ENCODE data around the gene CATSPERD. TPM values are rescaled to one million over a fixed set of nuclear protein-coding genes. Genes with fewer than 3 reads are reported as not detected.

Gene CATSPERD
- not detected in 2 replicates for total RNA-seq (2014; rRNA removed)
- percentile 18 among the genes with signal in this experiment for Bru-seq, nascent RNA
- percentile 30 among the genes with signal in this experiment for BruChase-seq, experiment 1, labeled RNA remaining after a 6-hour chase
- percentile 20 among the genes with signal in this experiment for BruChase-seq, experiment 2, labeled RNA remaining after a 2-hour chase
- long read RNA-seq, partial matches to known transcripts: 0 of 1 reads
- long read RNA-seq, other reads (novel, unspliced or antisense): 1 of 1 reads

- Histone ChIP-seq H3K27me3 (ENCODE audit: low read length) (no peaks in the 10 kb centered on the region), H3K4me2 (ENCODE audit: low read length) (peak within 1 kb of the TSS; percentile 84), H4K20me1 (ENCODE audit: low read length) (peaks cover 25% of the 10 kb centered on the region), H3K79me2 (ENCODE audit: low read length) (peaks cover 45% of the 10 kb centered on the region), H2AFZ (ENCODE audit: low read length) (peak within 1 kb of the TSS; percentile 98), H3K4me3 (ENCODE audit: low read length) (peak within 1 kb of the TSS; percentile 95), H3K9ac (ENCODE audit: low read length) (peak within 1 kb of the TSS; percentile 95), H3K27ac (ENCODE audit: low read length) (peak within 1 kb of the TSS; percentile 93), H3K36me3 (ENCODE audit: low read depth, low read length) (peaks cover 11% of the 10 kb centered on the region; the same call in 1 of the 2 replicates), H3K9me2 (replicated peaks; ENCODE audit: low read length) (no peaks in the 10 kb centered on the region), H3K4me1 (ENCODE audit: insufficient read depth, low read length) (peaks cover 18% of the 10 kb centered on the region), H3F3A (ENCODE audit: low read length, unreplicated experiment) (no peaks in the 10 kb centered on the region), H3K9me3 (ENCODE audit: low read length) (no peaks in the 10 kb centered on the region)
- DNase-seq (peak; percentile 100), ATAC-seq (peak; percentile 89)
- intact Hi-C loops (cut with micrococcal nuclease): loop anchor here (1.0 to 2.0 kb wide), 3 partner anchors 30 to 71 kb away; partner anchors contain the start of genes DUS3L and RPL36
- CTCF ChIA-PET: interaction anchor here (0.5 to 1.5 kb wide), 4 partner anchors 30 to 673 kb away, joined by 3 to 9 read pairs (median 6); partner anchors contain the start of genes GTF2F1 and RPL36
- POLR2A ChIA-PET (ENCODE audit: unreplicated experiment): interaction anchor here (0.6 to 1.0 kb wide), 6 partner anchors 30 to 260 kb away, joined by 4 to 19 read pairs (median 8); partner anchors contain the start of genes RPL36 and VMAC
- no peak for TF ChIP-seq EZH2 (IDR thresholded peaks at IDR 0.05; ENCODE audit: low read length, unreplicated experiment)
- TF ChIP-seq EZH2phosphoT487 (IDR thresholded peaks at IDR 0.05; ENCODE audit: borderline replicate concordance, low read length): peak; percentile 55; the same call in 1 of the 2 replicates
- TF ChIP-seq CTCF (conservative IDR thresholded peaks at IDR 0.05; ENCODE audit: low read depth, low read length): peak; percentile 92
- BruUV-seq (replicated peaks): no TSS peak
Measured at GRCh38 chr19:5719961-5720790, at the start of gene CATSPERD, which contains the start of gene LONP1. Gene CATSPERD (plus strand): TSS chr19:5720637. CDS start chr19:5720738, 101 bp downstream. Gene LONP1 (minus strand): TSS chr19:5720146. CDS start chr19:5720132, 14 bp downstream.

- DNase-seq (no peak), ATAC-seq (0 out of 2 replicates have a peak, but pooled peaks have one; percentile 10)
- no peak overlapping the region for H3K4me3 ChIP-seq (ENCODE audit: low read length)
- H3K36me3 ChIP-seq (ENCODE audit: low read depth, low read length): peaks cover 30% of the 10 kb centered on the region
- no peaks in the 10 kb centered on the region for H3K9me3 ChIP-seq (ENCODE audit: low read length)
- no peak overlapping the region for H3K9ac ChIP-seq (ENCODE audit: low read length)
- no peaks in the 10 kb centered on the region for H4K20me1 ChIP-seq (ENCODE audit: low read length)
- no peak overlapping the region for H3K4me2 ChIP-seq (ENCODE audit: low read length)
- no peaks in the 10 kb centered on the region for H3K9me2 ChIP-seq (replicated peaks; ENCODE audit: low read length)
- no TSS peak for BruUV-seq (replicated peaks)
- H3K27ac ChIP-seq (ENCODE audit: low read length): no peak overlapping the region
- H3K4me1 ChIP-seq (ENCODE audit: insufficient read depth, low read length): no peaks in the 10 kb centered on the region
- POLR2A ChIA-PET (ENCODE audit: unreplicated experiment): no interaction called here
- intact Hi-C loops (cut with micrococcal nuclease): no loop called here
- no peaks in the 10 kb centered on the region for H3K27me3 ChIP-seq (ENCODE audit: low read length)
- H3F3A ChIP-seq (ENCODE audit: low read length, unreplicated experiment): no peaks in the 10 kb centered on the region
- H2AFZ ChIP-seq (ENCODE audit: low read length): no peak overlapping the region
- CTCF ChIA-PET: no interaction called here
- no peaks in the 10 kb centered on the region for H3K79me2 ChIP-seq (ENCODE audit: low read length)
- TF ChIP-seq EZH2phosphoT487 (IDR thresholded peaks at IDR 0.05; ENCODE audit: borderline replicate concordance, low read length) (no peak), EZH2 (IDR thresholded peaks at IDR 0.05; ENCODE audit: low read length, unreplicated experiment) (no peak), CTCF (conservative IDR thresholded peaks at IDR 0.05; ENCODE audit: low read depth, low read length) (no peak)
Measured at GRCh38 chr19:5671600-5671999, 48.8 kb upstream of the CATSPERD start.
